H1 (cell line): Measurements from ENCODE around the gene OPCML. TPM values are rescaled to one million over a fixed set of nuclear protein-coding genes. Genes with fewer than 3 reads are reported as not detected.
A peak's percentile ranks its signal among the peaks of the same experiment; 100 is the strongest.

Experiments used
- CTCF ChIA-PET: fragments of 300-600 bp; sonication (Branson Sonifier 250); formaldehyde crosslinking; loops from one replicate; lab custom pipeline; 2021; ENCODE audit not compliant: partially characterized antibody; lab: Charles Lee
- POLR2A ChIA-PET: fragments of 300-600 bp; sonication (Branson Sonifier 250); formaldehyde crosslinking; loops from one replicate; lab custom pipeline; 2021; ENCODE audit warnings: inconsistent platforms; ENCODE audit not compliant: partially characterized antibody; lab: Charles Lee
- DNase-seq, 2 experiments: peaks; one replicate each; pipeline versions ENCODE4 v3.0.0 to v3.0.0-alpha.2; 2010 to 2022; ENCODE audit warnings: low spot score in 2 of 2, low read depth in 1 of 2, mixed read lengths in 1 of 2
- FAIRE-seq: peaks from 2 replicates; lab custom pipeline; 2011; peaks lifted over from hg19 to GRCh38; lab: Jason Lieb, UNC
- H2AFZ ChIP-seq: 2 replicates; pipeline ENCODE4 v1.8.1; 2012; ENCODE audit warnings: low read length, inconsistent platforms
- H2AK5ac ChIP-seq: 2 replicates; pipeline ENCODE4 v1.6.1; 2013; ENCODE audit warnings: low read depth, low read length
- H2BK120ac ChIP-seq: replicated peaks from 2 replicates; pipeline ENCODE3; 2013; ENCODE audit warnings: low read depth, low read length, inconsistent platforms
- H2BK12ac ChIP-seq: 2 replicates; pipeline ENCODE4 v1.6.1; 2013; ENCODE audit warnings: low read depth, low read length
- H2BK15ac ChIP-seq: 2 replicates; pipeline ENCODE4 v1.6.1; 2013; ENCODE audit warnings: low read length
- H2BK20ac ChIP-seq: 2 replicates; pipeline ENCODE4 v1.6.1; 2013; ENCODE audit warnings: low read length
- H2BK5ac ChIP-seq: 2 replicates; pipeline ENCODE4 v1.6.1; 2013; ENCODE audit warnings: low read depth, low read length
- H3K14ac ChIP-seq: 2 replicates; pipeline ENCODE4 v1.6.1; 2013; ENCODE audit warnings: inconsistent platforms; ENCODE audit not compliant: insufficient read length
- H3K18ac ChIP-seq: 2 replicates; pipeline ENCODE4 v1.6.1; 2013; ENCODE audit warnings: low read length; ENCODE audit errors: extremely low read depth
- H3K23ac ChIP-seq: 2 replicates; pipeline ENCODE4 v1.6.1; 2013; ENCODE audit warnings: inconsistent platforms; ENCODE audit not compliant: insufficient read length
- H3K23me2 ChIP-seq: 2 replicates; pipeline ENCODE4 v1.6.1; 2013; ENCODE audit warnings: low read depth, low read length
- H3K27ac ChIP-seq: 2 replicates; pipeline ENCODE4 v1.6.1; 2011; ENCODE audit warnings: low read depth, low read length, inconsistent platforms
- H3K27me3 ChIP-seq, 4 experiments: replicated peaks in 1 of 4; 1 replicate in 1 of 4; 2 replicates in 3 of 4; pipeline versions ENCODE4 v1.6.1 to v1.8.1; 2011 to 2013; ENCODE audit warnings: low read length in 3 of 4, mild to moderate bottlenecking in 3 of 4, inconsistent platforms in 2 of 4, mixed read lengths in 2 of 4, moderate library complexity in 1 of 4; ENCODE audit not compliant: control insufficient read depth in 3 of 4, insufficient read depth in 3 of 4; ENCODE audit errors: extremely low read depth in 1 of 4
- H3K36me3 ChIP-seq, 4 experiments: 2 replicates each; pipeline versions ENCODE4 v1.6.1 to v1.8.1; 2011 to 2013; ENCODE audit warnings: mild to moderate bottlenecking in 4 of 4, low read length in 3 of 4, moderate library complexity in 2 of 4, control low read depth in 1 of 4, inconsistent platforms in 1 of 4; ENCODE audit not compliant: insufficient read depth in 4 of 4, control insufficient read depth in 2 of 4
- H3K4ac ChIP-seq: replicated peaks from 2 replicates; pipeline ENCODE3; 2013; ENCODE audit warnings: low read length, low read depth, mixed read lengths, inconsistent platforms; ENCODE audit not compliant: insufficient read length
- H3K4me1 ChIP-seq, 4 experiments: replicated peaks in 1 of 4; 1 replicate in 1 of 4; 2 replicates in 3 of 4; pipeline versions ENCODE4 v1.6.1 to v1.8.1; 2011 to 2013; ENCODE audit warnings: low read length in 3 of 4, inconsistent platforms in 2 of 4, mixed read lengths in 1 of 4; ENCODE audit not compliant: insufficient read depth in 4 of 4, control insufficient read depth in 3 of 4
- H3K4me2 ChIP-seq, 2 experiments: 2 replicates each; pipeline versions ENCODE4 v1.6.1 to v1.8.1; 2011 to 2013; ENCODE audit warnings: low read depth in 2 of 2, low read length in 2 of 2, control low read depth in 1 of 2, inconsistent platforms in 1 of 2, mild to moderate bottlenecking in 1 of 2; ENCODE audit not compliant: insufficient read depth in 1 of 2
- H3K4me3 ChIP-seq, 4 experiments: fragments of 200-600, 300-600 bp in 1 of 4; sonication (generic), shearing (Covaris generic), sonication (Bioruptor Twin) in 1 of 4; 2 replicates each; pipeline versions ENCODE4 v1.5.1 to v1.8.1; 2011 to 2016; ENCODE audit warnings: low read length in 4 of 4, low read depth in 3 of 4, control low read depth in 2 of 4, inconsistent platforms in 2 of 4, mild to moderate bottlenecking in 2 of 4, mixed read lengths in 1 of 4, moderate library complexity in 1 of 4; ENCODE audit not compliant: insufficient read depth in 2 of 4; ENCODE audit errors: extremely low read depth in 1 of 4
- H3K56ac ChIP-seq: replicated peaks from 2 replicates; pipeline ENCODE3; 2013; ENCODE audit warnings: low read depth, mild to moderate bottlenecking, mixed read lengths, low read length, inconsistent platforms; ENCODE audit not compliant: insufficient read length
- H3K79me1 ChIP-seq: 2 replicates; pipeline ENCODE4 v1.6.1; 2013; ENCODE audit warnings: low read depth, low read length, control low read depth
- H3K79me2 ChIP-seq, 2 experiments: 2 replicates each; pipeline versions ENCODE4 v1.6.1 to v1.8.1; 2012 to 2013; ENCODE audit warnings: low read length in 2 of 2, mild to moderate bottlenecking in 2 of 2, inconsistent platforms in 1 of 2; ENCODE audit not compliant: insufficient read depth in 2 of 2, control insufficient read depth in 1 of 2
- H3K9ac ChIP-seq, 4 experiments: replicated peaks in 1 of 4; 1 replicate in 1 of 4; 2 replicates in 3 of 4; pipeline versions ENCODE4 v1.6.1 to v1.8.1; 2011 to 2013; ENCODE audit warnings: low read depth in 3 of 4, low read length in 3 of 4, control low read depth in 2 of 4, mild to moderate bottlenecking in 2 of 4, moderate library complexity in 2 of 4, inconsistent platforms in 1 of 4; ENCODE audit errors: extremely low read depth in 1 of 4
- H3K9me3 ChIP-seq, 2 experiments: 2 replicates each; pipeline versions ENCODE4 v1.6.1 to v1.8.1; 2012 to 2013; ENCODE audit warnings: mild to moderate bottlenecking in 2 of 2, moderate library complexity in 2 of 2, control low read depth in 1 of 2, inconsistent platforms in 1 of 2, low read depth in 1 of 2, low read length in 1 of 2, mixed read lengths in 1 of 2; ENCODE audit not compliant: insufficient read depth in 2 of 2
- H4K20me1 ChIP-seq, 2 experiments: replicated peaks in 1 of 2; 2 replicates each; pipeline versions ENCODE3 to v1.8.1; 2011 to 2013; ENCODE audit warnings: inconsistent platforms in 2 of 2, low read length in 2 of 2, mild to moderate bottlenecking in 1 of 2; ENCODE audit not compliant: insufficient read depth in 2 of 2, control insufficient read depth in 1 of 2
- H4K5ac ChIP-seq: 2 replicates; pipeline ENCODE4 v1.6.1; 2013; ENCODE audit warnings: low read length, low read depth, mixed read lengths, inconsistent platforms; ENCODE audit not compliant: insufficient read length
- H4K8ac ChIP-seq: 2 replicates; pipeline ENCODE4 v1.8.0; 2013; ENCODE audit warnings: mild to moderate bottlenecking, moderate library complexity, low read length, inconsistent platforms; ENCODE audit not compliant: insufficient read depth; ENCODE audit errors: extremely low read depth
- H4K91ac ChIP-seq: replicated peaks from 2 replicates; pipeline ENCODE3; 2013; ENCODE audit warnings: low read length, mixed read lengths, inconsistent platforms; ENCODE audit not compliant: insufficient read length
- CEBPB ChIP-seq: IDR thresholded peaks from 2 replicates; pipeline ENCODE4 v1.6.1; 2012; ENCODE audit warnings: low read depth, low read length
- KDM5A ChIP-seq: fragments of 200-600 bp; IDR thresholded peaks from 2 replicates; pipeline ENCODE4 v1.7.1; 2012; ENCODE audit warnings: mild to moderate bottlenecking, low read length, inconsistent platforms, mixed read lengths
- WGBS, 2 experiments: shearing (Covaris generic) in 1 of 2; methylation state at CpG; one replicate each; pipeline versions ENCODE4 v1.1.6 to v1.1.7; 2013 to 2015; ENCODE audit warnings: low lambda C conversion rate in 2 of 2, mixed read lengths in 2 of 2, inconsistent platforms in 1 of 2, low coverage in 1 of 2, missing lambda C conversion rate in 1 of 2; ENCODE audit not compliant: insufficient replicate concordance in 2 of 2, insufficient coverage in 1 of 2, insufficient read length in 1 of 2; ENCODE audit errors: extremely low coverage in 1 of 2, missing lambda C conversion rate in 1 of 2; 5-methylcytosine and 5-hydroxymethylcytosine counted together
- polyA plus RNA-seq, 7 experiments: library from polyadenylated mRNA; depleted of rRNA in 3 of 7; stranded (reverse) in 5 of 7; unstranded in 2 of 7; fragments of >200 nt in 5 of 7; fragments of 200-250 nt in 2 of 7; gene quantifications; 1 replicate in 5 of 7; 2 replicates in 1 of 7; 4 replicates in 1 of 7; pipeline versions ENCODE4 v1.2.1 to v1.2.3, GENCODE V29; 2011 to 2013; ENCODE audit warnings: missing spikeins in 2 of 7, mixed read lengths in 2 of 7
- total RNA-seq: library from RNA; stranded (reverse); fragmentation: NEBNext Ultra II Directional; extraction: Animal tissue kit (Norgen Biotek cat#: 25700); gene quantifications from 2 replicates; pipeline ENCODE4 v1.2.1, GENCODE V29; 2021

Gene OPCML
- total and polyA plus RNA-seq, 2 of the 8 experiments (the other 6 are each of a cell fraction or from before 2014, with no cell fraction given) = 2.3 to 3.1 TPM

DNA sequence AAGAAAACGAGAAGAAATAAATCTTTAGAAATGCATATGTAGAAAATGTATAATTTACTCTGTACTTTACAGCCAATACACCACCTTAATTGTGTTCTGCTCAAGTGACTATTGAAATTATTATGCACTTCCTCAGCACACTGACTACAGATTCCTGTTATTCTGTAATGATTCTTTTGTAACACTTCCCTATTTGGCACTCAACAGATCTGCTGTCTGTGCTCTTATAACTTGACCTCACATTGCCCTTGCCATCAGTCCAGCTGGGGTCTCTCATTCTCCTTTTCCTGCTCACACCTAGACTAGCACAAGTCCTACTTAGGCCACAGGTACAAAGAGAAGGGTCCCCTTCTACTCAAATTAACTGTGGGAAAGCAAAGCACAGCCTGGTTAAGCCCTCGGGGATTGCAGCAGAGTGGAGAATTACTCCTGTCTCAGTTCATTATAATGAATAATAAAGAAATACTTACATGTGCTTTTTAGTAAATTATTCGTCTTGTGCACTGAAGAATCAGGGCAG lies 860.4 kb downstream of the OPCML start:
- FAIRE-seq = no peak

More for the DNA sequence above, 860.4 kb downstream of the OPCML start:
- Histone ChIP-seq H3K4ac (no peak overlapping the region), H3K56ac (no peak overlapping the region), H3K18ac (no peak overlapping the region), H3K4me2 (no peak overlapping the region), H2BK120ac (no peak overlapping the region), H3K23me2 (no peaks in the 10 kb centered on the region), H3K36me3 (no peaks in the 10 kb centered on the region), H3K4me1 (no peaks in the 10 kb centered on the region), H2BK12ac (no peak overlapping the region), H4K8ac (no peak overlapping the region), H2AK5ac (no peak overlapping the region), H3K9me3 (no peaks in the 10 kb centered on the region), H2BK15ac (0 out of 2 replicates have a peak overlapping the region, but pooled peaks have one; percentile 46), H3K14ac (no peak overlapping the region), H2BK20ac (no peak overlapping the region), H4K5ac (no peak overlapping the region), H3K9ac (no peak overlapping the region), H3K4me3 (no peak overlapping the region), H3K23ac (no peak overlapping the region), H3K27ac (no peak overlapping the region), H3K79me2 (no peaks in the 10 kb centered on the region), H2AFZ (no peak overlapping the region), H3K79me1 (no peaks in the 10 kb centered on the region), H4K20me1 (no peaks in the 10 kb centered on the region), H2BK5ac (no peak overlapping the region), H4K91ac (no peak overlapping the region), H3K27me3 (no peaks in the 10 kb centered on the region)
- no peak for DNase-seq
- CTCF ChIA-PET = no interaction called here
- TF ChIP-seq CEBPB (no peak), KDM5A (no peak)
- 80% methylated on average over 3 of the region's 3 CpGs; no CpG with 5 or more reads in 1 of the 2 experiments for WGBS, 2 experiments
- POLR2A ChIA-PET = no interaction called here
